Suppressor macrophage treated with lipopolysaccharide for 1 hour (primary cell): Measurements from ENCODE around the gene ATF3.

Source experiments
- DNase-seq, 3 donors: peaks; one replicate each; pipeline ENCODE4 v3.0.0-alpha.2; 2020 to 2022

Gene ATF3

DNA sequence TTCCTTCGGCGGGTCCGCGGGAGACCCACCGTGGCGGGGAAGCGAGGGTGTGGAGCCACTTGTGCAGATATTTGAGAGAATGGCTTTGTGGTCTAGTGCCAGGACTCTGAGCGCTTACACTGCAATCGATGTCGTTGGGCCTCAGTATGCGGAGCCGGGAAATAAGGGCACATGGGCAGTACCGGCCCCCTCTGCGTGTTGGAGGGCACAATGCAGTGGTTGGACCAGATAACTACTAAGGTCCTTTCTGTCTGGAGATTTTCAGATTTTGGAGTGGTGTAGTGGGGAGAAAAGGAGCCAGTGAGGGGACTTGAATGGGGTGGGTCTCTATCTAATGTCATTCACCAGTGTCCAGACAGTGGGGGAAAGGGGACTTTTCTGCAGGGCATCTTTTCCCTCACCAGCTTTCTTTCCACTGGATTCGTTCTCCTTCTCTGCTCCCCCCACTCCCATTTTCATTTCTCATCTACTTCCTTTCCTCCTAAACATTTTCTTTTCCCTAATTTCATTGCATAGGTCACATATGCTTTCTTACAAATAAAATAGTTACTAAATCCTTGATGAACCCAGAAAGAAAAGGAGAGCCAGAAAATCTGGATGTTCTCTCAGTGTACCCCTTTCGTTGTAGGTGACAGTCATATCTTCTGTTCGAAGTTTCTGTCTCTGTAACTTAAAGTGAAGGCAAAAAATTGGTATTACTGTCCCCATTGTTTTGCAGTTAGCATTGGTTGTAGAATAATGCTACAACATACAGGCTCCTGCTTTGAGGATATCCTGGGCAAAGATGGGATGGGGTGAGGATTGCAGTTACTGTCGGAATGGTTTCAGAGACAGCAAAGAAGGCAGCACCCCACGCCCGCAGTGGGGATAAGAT, 1.4 kb downstream of the ATF3 start:
- DNase-seq = peak in 1 of 3 donors; percentile 40

DNA sequence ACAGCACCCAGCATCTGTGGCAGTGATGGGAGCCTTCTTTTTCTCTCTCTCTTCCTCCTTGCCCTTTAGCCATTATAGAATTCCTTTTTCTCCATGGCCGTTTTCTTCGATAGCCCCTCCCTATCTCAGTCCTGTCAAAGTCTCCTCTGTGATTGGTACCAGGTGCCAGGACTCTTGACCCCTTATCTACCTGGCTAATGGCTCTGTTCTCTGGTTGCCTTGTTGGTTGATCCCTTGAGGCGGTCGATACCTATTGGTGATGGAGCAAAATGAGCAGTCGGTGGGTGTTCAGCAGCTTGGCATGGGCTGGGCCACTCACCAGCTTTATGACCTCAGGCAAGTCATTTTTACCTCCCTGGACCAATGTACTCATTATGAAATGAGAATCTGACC, 2.0 kb downstream of the ATF3 start:
- no peak for DNase-seq

DNA sequence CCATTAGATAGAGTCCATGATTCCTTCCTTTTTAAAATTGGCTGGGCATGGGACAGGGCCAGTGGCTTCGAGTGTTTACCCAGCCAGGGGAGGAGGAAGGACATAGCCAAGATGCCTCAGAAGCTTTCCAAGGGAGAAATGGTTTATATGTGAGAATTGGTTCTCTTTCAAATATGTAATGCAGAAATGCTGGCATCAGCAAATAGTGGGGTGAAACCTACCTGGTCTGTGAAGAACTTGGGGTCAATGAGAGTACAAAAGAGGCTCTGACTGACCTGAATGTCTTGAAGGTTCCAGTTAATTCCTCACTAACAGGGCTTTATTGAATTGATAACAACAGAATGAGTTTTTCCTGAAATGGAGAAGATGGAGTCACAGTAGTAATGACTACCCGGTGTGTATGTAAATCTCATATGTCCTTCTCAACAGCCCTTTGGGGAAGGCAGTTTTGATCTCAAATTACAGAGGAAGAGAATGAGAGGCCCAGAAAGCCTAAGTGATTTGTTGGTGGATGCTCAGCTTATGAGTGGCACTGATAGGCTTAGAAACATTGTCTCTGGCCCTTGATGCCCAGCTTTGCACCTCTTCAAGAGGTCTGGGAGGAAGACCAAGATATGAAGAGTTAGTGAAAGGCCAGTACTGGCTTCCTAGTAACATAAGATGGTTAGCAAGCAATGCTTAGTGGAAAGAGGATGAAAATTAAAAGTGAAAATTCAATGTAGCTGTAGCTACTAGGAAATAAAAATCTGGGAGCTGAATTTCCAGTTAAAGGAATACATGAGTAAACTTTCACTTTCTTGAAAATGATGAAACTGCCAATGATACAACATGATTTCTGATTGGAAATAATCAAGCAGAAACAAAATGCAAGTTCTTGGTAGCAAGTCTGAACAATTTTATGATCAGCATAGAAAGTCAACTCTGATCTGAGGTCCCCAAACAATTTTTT, 2.7 kb downstream of the ATF3 start:
- peak in 1 of 3 donors; percentile 55 for DNase-seq

- no peak for DNase-seq
Observed at GRCh38 chr1:212612041-212612961, 3.7 kb downstream of the ATF3 start.

- DNase-seq = peak in 1 of 3 donors; percentile 27
Observed at GRCh38 chr1:212613440-212614335, 5.1 kb downstream of the ATF3 start.

- DNase-seq = peak in 2 of 3 donors; percentile 59 to 76
Observed at GRCh38 chr1:212614453-212615200, 6.1 kb downstream of the ATF3 start.

GRCh38 chr1:212615201-212615470, 6.6 kb downstream of the ATF3 start:
- no peak for DNase-seq

GRCh38 chr1:212618466-212619210, 10.1 kb downstream of the ATF3 start:
- peak; percentile 59 to 79 (median 69) for DNase-seq

- no peak for DNase-seq
Observed at GRCh38 chr1:212620293-212620692, 11.7 kb downstream of the ATF3 start.

DNA sequence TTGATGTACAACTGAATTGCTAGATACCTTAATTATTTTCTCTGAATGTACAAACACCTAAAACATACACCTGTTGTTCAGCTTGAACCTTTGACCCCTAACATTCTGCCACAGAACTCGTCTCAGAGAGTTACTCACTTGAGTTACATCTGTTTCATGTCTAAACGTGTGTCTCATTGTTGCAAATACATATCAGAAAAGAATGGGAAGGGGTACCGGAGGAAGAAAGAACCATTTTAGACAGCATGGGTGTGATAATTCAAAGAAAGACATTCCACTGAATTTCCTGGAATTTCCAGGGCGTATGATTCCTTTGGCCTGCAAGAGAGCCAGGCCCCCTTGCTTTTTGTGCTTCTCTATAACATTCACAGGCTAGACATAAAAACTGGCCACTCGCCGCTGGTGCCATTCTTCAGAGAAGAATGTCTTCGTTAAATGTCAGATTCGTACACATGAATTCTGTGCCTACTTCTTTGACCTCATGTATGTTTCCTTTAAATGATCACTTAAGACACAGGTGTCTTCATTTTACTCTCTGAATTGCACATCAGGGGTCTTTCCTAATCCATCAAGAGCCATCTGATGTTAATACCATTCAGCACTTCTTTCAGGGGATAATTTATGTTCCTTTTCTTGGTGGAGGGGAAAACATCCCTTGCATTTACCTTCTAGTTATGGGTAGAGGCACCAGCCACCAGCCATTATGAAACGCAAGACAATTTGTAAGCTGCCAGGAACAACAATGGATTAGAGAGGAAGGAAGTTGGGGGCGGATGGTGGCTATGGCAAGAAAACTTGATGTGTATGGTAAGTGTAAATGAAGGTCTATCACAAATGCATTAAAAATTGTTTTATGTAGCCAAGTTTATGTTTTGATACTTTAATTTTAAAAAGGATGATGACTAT, 12.7 kb downstream of the ATF3 start:
- peak in 1 of 3 donors; percentile 52 for DNase-seq

- no peak for DNase-seq
Observed at GRCh38 chr1:212621949-212622305, 13.4 kb downstream of the ATF3 start.

DNA sequence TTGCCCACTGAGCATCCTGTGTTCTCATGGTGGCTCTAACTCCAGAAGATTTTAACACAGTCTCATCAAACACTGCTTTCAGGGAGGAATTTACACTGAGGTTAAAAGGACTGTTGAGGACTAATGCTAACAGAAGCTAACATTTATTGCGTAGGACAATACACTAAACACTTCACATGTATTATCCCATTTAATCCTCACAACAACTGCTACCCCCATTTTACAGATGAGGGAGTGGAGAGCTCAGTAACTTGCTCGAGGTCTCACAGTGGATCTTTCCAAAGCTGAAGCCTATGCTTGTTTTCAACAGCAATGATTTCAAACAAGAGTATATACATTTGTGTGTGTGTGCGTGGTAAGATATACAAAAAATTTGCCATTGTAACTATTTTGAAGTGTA, 13.9 kb downstream of the ATF3 start:
- DNase-seq = no peak

GRCh38 chr1:212622906-212623305, 14.3 kb downstream of the ATF3 start:
- DNase-seq = peak in 1 of 3 donors; percentile 55

DNA sequence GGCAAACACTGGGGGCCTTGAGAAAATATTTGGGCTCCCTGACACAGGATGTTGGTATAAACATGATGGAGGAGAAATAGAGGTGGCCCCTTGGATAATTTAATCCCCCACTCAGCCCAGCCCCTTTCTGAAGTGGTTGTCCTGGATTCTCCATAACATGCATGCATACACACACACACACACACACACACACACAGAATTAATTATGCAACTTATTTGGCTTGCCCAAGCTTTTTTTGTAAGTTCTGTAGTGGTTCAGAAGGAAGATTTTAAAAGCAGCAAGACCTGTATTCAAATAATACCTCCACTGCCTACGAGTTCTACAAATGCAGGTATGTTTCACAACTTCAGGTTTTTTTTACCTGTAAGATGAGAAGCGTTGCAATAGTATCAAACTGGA, 15.0 kb downstream of the ATF3 start:
- peak in 1 of 3 donors; percentile 59 for DNase-seq

GRCh38 chr1:212624976-212625501, 16.5 kb downstream of the ATF3 start:
- no peak for DNase-seq

DNA sequence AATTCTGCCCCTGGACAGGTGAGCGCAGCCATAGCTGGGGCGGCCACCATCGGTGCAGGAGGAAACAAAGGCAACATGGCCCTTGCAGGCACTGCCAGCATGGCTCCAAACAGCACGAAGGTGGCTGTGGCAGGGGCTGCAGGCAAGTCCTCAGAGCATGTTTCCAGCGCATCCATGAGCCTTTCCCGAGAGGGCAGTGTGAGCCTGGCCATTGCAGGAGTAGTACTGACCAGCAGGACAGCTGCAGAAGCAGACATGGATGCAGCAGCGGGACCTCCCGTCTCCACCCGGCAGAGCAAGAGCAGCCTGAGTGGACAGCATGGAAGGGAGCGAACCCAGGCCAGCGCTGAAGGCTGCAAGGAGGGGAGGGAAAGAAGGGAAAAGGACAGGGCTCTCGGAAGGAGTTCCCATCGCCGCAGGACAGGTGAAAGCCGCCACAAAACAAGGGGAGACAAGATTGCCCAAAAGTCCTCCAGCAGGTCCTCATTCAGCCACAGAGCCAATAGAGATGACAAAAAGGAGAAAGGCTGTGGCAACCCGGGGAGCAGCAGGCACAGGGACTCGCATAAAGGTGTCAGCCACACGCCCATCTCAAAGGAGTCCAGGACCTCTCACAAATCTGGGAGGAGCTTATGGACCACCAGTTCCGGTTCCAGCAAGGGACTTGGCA, 17.4 kb downstream of the ATF3 start:
- no peak for DNase-seq

- no peak for DNase-seq
Observed at GRCh38 chr1:212628046-212628445, 19.5 kb downstream of the ATF3 start.

- no peak for DNase-seq
Observed at GRCh38 chr1:212628813-212629415, 20.4 kb downstream of the ATF3 start.
